HEK293 (cell line): ENCODE results near the gene GNB1.

Experiments
- HOXA7 ChIP-seq: sonication (generic); formaldehyde crosslinking; IDR thresholded peaks from 2 replicates; pipeline ENCODE4 v1.8.1; 2022; ENCODE audit warnings: missing genetic modification reagents, borderline replicate concordance
- MEIS1 ChIP-seq: sonication (generic); formaldehyde crosslinking; IDR thresholded peaks from 2 replicates; pipeline ENCODE4 v1.8.1; 2022; ENCODE audit warnings: missing genetic modification reagents, mild to moderate bottlenecking, borderline replicate concordance
- ZNF140 ChIP-seq: fragments of 450-650 bp; formaldehyde crosslinking; IDR thresholded peaks from 2 replicates; pipeline ENCODE4 v1.5.1; 2016; ENCODE audit warnings: missing biosample characterization, missing genetic modification characterization
- ZNF510 ChIP-seq: fragments of 450-650 bp; formaldehyde crosslinking; IDR thresholded peaks from 2 replicates; pipeline ENCODE4 v1.5.1; 2018; ENCODE audit warnings: mild to moderate bottlenecking, missing genetic modification characterization, missing biosample characterization; ENCODE audit not compliant: insufficient replicate concordance
- ZNF561 ChIP-seq: fragments of 450-650 bp; IDR thresholded peaks from 2 replicates; pipeline ENCODE4 v1.5.1; 2018; ENCODE audit warnings: missing biosample characterization, missing genetic modification characterization, borderline replicate concordance
- ZNF621 ChIP-seq: fragments of 450-650 bp; formaldehyde crosslinking; IDR thresholded peaks from 2 replicates; pipeline ENCODE4 v1.5.1; 2017; ENCODE audit warnings: missing biosample characterization, missing genetic modification characterization
- ZNF629 ChIP-seq: fragments of 450-650 bp; formaldehyde crosslinking; IDR thresholded peaks from 2 replicates; pipeline ENCODE4 v1.5.1; 2017; ENCODE audit warnings: missing biosample characterization, missing genetic modification characterization
- ZNF76 ChIP-seq: fragments of 450-650 bp; formaldehyde crosslinking; IDR thresholded peaks from 2 replicates; pipeline ENCODE4; 2016; ENCODE audit warnings: low read depth, missing biosample characterization, missing genetic modification characterization, borderline replicate concordance
- ZNF776 ChIP-seq: fragments of 450-650 bp; formaldehyde crosslinking; IDR thresholded peaks from 2 replicates; pipeline ENCODE4 v1.5.0; 2017; ENCODE audit warnings: missing biosample characterization, missing genetic modification characterization, borderline replicate concordance
- TF ChIP-seq, protein P1 (sequence below): fragments of 450-650 bp; formaldehyde crosslinking; IDR thresholded peaks from 2 replicates; pipeline ENCODE4 v1.5.1; 2016; ENCODE audit warnings: missing biosample characterization, missing genetic modification characterization
- TF ChIP-seq, protein P2 (sequence below): fragments of 450-650 bp; formaldehyde crosslinking; IDR thresholded peaks from 2 replicates; pipeline ENCODE4 v1.5.1; 2017; ENCODE audit warnings: missing biosample characterization, missing genetic modification characterization
- TF ChIP-seq, protein P3 (sequence below): fragments of 450-650 bp; formaldehyde crosslinking; IDR thresholded peaks from 2 replicates; pipeline ENCODE4 v1.5.1; 2016; ENCODE audit warnings: missing biosample characterization, missing genetic modification characterization
- TF ChIP-seq, protein P4 (sequence below): sonication (generic); formaldehyde crosslinking; IDR thresholded peaks from 2 replicates; pipeline ENCODE4 v1.8.1; 2022; ENCODE audit warnings: mild to moderate bottlenecking, moderate library complexity, missing genetic modification reagents
- TF ChIP-seq, protein P5 (sequence below): fragments of 450-650 bp; formaldehyde crosslinking; IDR thresholded peaks from 2 replicates; pipeline ENCODE4 v1.5.1; 2016; ENCODE audit warnings: missing biosample characterization, missing genetic modification characterization

DNA sequence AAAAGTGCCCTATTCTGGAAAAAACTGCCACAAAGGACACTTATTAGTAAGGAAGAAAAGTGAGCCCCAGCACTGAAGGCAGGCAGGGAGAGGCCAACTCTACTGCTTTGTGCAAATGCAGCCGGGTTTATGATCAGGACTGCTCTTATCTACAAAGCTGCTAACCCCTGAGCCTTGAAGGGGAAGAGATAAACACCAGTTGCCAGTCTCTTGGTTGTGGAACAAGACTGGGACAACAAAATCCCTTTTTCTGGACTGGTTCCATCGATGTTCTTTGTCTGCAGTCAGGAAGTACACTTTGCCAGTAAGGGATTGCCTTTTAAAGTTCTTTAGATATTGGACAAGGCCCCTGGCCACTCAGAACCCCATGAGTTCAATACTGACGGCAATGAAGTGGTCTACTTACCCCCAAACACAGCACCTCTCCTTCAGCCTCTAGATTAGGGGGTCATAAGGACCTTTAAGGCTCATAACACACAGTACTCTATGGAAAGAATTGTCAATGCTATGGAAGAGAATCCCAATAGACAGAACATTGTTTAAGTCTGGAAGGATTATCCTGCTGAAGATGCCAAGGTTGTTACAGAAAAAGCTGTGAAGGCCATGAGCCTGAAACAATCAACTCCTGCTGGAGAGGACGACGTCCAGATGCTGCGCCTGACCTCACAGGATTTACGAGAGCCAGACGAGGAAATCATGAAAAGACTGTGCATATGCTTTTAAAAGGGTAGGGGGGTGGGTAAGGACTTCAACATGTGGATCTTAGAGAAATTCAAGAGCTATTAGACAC, 43.6 kb downstream of the GNB1 start:
- no peak for TF ChIP-seq ZNF76 (tag by site-specific recombination)
- TF ChIP-seq, protein P1, sequence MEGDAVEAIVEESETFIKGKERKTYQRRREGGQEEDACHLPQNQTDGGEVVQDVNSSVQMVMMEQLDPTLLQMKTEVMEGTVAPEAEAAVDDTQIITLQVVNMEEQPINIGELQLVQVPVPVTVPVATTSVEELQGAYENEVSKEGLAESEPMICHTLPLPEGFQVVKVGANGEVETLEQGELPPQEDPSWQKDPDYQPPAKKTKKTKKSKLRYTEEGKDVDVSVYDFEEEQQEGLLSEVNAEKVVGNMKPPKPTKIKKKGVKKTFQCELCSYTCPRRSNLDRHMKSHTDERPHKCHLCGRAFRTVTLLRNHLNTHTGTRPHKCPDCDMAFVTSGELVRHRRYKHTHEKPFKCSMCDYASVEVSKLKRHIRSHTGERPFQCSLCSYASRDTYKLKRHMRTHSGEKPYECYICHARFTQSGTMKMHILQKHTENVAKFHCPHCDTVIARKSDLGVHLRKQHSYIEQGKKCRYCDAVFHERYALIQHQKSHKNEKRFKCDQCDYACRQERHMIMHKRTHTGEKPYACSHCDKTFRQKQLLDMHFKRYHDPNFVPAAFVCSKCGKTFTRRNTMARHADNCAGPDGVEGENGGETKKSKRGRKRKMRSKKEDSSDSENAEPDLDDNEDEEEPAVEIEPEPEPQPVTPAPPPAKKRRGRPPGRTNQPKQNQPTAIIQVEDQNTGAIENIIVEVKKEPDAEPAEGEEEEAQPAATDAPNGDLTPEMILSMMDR (tag by site-specific recombination), result no peak
- TF ChIP-seq ZNF629 (tag by site-specific recombination), result no peak
- no peak for TF ChIP-seq MEIS1 (CRISPR knock-in tag)
- TF ChIP-seq, protein P2, sequence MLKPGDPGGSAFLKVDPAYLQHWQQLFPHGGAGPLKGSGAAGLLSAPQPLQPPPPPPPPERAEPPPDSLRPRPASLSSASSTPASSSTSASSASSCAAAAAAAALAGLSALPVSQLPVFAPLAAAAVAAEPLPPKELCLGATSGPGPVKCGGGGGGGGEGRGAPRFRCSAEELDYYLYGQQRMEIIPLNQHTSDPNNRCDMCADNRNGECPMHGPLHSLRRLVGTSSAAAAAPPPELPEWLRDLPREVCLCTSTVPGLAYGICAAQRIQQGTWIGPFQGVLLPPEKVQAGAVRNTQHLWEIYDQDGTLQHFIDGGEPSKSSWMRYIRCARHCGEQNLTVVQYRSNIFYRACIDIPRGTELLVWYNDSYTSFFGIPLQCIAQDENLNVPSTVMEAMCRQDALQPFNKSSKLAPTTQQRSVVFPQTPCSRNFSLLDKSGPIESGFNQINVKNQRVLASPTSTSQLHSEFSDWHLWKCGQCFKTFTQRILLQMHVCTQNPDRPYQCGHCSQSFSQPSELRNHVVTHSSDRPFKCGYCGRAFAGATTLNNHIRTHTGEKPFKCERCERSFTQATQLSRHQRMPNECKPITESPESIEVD (tag by site-specific recombination), result no peak
- TF ChIP-seq ZNF140, result no peak
- TF ChIP-seq, protein P3, sequence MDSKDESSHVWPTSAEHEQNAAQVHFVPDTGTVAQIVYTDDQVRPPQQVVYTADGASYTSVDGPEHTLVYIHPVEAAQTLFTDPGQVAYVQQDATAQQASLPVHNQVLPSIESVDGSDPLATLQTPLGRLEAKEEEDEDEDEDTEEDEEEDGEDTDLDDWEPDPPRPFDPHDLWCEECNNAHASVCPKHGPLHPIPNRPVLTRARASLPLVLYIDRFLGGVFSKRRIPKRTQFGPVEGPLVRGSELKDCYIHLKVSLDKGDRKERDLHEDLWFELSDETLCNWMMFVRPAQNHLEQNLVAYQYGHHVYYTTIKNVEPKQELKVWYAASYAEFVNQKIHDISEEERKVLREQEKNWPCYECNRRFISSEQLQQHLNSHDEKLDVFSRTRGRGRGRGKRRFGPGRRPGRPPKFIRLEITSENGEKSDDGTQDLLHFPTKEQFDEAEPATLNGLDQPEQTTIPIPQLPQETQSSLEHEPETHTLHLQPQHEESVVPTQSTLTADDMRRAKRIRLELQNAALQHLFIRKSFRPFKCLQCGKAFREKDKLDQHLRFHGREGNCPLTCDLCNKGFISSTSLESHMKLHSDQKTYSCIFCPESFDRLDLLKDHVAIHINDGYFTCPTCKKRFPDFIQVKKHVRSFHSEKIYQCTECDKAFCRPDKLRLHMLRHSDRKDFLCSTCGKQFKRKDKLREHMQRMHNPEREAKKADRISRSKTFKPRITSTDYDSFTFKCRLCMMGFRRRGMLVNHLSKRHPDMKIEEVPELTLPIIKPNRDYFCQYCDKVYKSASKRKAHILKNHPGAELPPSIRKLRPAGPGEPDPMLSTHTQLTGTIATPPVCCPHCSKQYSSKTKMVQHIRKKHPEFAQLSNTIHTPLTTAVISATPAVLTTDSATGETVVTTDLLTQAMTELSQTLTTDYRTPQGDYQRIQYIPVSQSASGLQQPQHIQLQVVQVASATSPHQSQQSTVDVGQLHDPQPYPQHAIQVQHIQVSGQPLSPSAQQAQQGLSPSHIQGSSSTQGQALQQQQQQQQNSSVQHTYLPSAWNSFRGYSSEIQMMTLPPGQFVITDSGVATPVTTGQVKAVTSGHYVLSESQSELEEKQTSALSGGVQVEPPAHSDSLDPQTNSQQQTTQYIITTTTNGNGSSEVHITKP, result no peak
- TF ChIP-seq ZNF510, result no peak
- no peak for TF ChIP-seq ZNF561
- TF ChIP-seq ZNF621 (tag by site-specific recombination), result no peak
- TF ChIP-seq, protein P4, sequence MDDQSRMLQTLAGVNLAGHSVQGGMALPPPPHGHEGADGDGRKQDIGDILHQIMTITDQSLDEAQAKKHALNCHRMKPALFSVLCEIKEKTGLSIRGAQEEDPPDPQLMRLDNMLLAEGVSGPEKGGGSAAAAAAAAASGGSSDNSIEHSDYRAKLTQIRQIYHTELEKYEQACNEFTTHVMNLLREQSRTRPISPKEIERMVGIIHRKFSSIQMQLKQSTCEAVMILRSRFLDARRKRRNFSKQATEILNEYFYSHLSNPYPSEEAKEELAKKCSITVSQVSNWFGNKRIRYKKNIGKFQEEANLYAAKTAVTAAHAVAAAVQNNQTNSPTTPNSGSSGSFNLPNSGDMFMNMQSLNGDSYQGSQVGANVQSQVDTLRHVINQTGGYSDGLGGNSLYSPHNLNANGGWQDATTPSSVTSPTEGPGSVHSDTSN (CRISPR knock-in tag), result no peak
- TF ChIP-seq ZNF776, result no peak
- no peak for TF ChIP-seq HOXA7
- TF ChIP-seq, protein P5, sequence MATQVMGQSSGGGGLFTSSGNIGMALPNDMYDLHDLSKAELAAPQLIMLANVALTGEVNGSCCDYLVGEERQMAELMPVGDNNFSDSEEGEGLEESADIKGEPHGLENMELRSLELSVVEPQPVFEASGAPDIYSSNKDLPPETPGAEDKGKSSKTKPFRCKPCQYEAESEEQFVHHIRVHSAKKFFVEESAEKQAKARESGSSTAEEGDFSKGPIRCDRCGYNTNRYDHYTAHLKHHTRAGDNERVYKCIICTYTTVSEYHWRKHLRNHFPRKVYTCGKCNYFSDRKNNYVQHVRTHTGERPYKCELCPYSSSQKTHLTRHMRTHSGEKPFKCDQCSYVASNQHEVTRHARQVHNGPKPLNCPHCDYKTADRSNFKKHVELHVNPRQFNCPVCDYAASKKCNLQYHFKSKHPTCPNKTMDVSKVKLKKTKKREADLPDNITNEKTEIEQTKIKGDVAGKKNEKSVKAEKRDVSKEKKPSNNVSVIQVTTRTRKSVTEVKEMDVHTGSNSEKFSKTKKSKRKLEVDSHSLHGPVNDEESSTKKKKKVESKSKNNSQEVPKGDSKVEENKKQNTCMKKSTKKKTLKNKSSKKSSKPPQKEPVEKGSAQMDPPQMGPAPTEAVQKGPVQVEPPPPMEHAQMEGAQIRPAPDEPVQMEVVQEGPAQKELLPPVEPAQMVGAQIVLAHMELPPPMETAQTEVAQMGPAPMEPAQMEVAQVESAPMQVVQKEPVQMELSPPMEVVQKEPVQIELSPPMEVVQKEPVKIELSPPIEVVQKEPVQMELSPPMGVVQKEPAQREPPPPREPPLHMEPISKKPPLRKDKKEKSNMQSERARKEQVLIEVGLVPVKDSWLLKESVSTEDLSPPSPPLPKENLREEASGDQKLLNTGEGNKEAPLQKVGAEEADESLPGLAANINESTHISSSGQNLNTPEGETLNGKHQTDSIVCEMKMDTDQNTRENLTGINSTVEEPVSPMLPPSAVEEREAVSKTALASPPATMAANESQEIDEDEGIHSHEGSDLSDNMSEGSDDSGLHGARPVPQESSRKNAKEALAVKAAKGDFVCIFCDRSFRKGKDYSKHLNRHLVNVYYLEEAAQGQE (tag by site-specific recombination), result no peak
